Activated CD4-positive, CD25-positive, alpha-beta regulatory T cell treated with anti-CD3 and anti-CD28 coated beads, Interleukin-2, amount 50 U/mL, for 16 hours (primary cell): ENCODE data around the gene MLEC.
A peak's percentile ranks its signal among the peaks of the same experiment; 100 is the strongest.

Experiments used
- DNase-seq: peaks from one replicate; pipeline ENCODE4 v3.0.0-alpha.2; 2020; ENCODE audit warnings: low read depth, low spot score

MLEC gene

GRCh38 chr12:120692524-120693033, 5.6 kb downstream of the MLEC start:
- no peak for DNase-seq

GRCh38 chr12:120693848-120694247, 6.9 kb downstream of the MLEC start:
- no peak for DNase-seq

- no peak for DNase-seq
These were observed 9.7 kb downstream of the MLEC start for GRCh38 chr12:120696626-120697025.

- DNase-seq: no peak
These were observed 10.4 kb downstream of the MLEC start for GRCh38 chr12:120697344-120697743.

- DNase-seq: no peak
These were observed 11.7 kb downstream of the MLEC start for GRCh38 chr12:120698665-120699064.

GRCh38 chr12:120699553-120699952, 12.6 kb downstream of the MLEC start:
- DNase-seq: no peak

- DNase-seq: no peak
These were observed 13.9 kb downstream of the MLEC start for GRCh38 chr12:120700886-120701285.

GRCh38 chr12:120702637-120703036, 15.7 kb downstream of the MLEC start:
- DNase-seq: no peak

GRCh38 chr12:120703311-120703942, 16.5 kb downstream of the MLEC start:
- no peak for DNase-seq

- DNase-seq: no peak
These were observed 18.7 kb downstream of the MLEC start for GRCh38 chr12:120705618-120706017.

- DNase-seq: no peak
These were observed 19.1 kb downstream of the MLEC start for GRCh38 chr12:120706029-120706428.

GRCh38 chr12:120708651-120709050, 21.7 kb downstream of the MLEC start:
- no peak for DNase-seq

GRCh38 chr12:120710031-120710804, 23.3 kb downstream of the MLEC start, which contains the start of gene UNC119B:
Gene UNC119B, plus strand, starts transcription at chr12:120710458. Its CDS starts 17 bp downstream, at chr12:120710475.
- peak; percentile 57 for DNase-seq

GRCh38 chr12:120710805-120711296, 23.9 kb downstream of the MLEC start:
- DNase-seq: no peak

GRCh38 chr12:120711411-120711810, 24.5 kb downstream of the MLEC start:
- DNase-seq: no peak

GRCh38 chr12:120712610-120713009, 25.7 kb downstream of the MLEC start:
- no peak for DNase-seq

- DNase-seq: peak; percentile 60
These were observed 27.0 kb downstream of the MLEC start for GRCh38 chr12:120713861-120714482.

GRCh38 chr12:120718055-120718454, 31.1 kb downstream of the MLEC start:
- no peak for DNase-seq

- no peak for DNase-seq
These were observed 32.1 kb downstream of the MLEC start for GRCh38 chr12:120719072-120719471.

- no peak for DNase-seq
These were observed 32.7 kb downstream of the MLEC start for GRCh38 chr12:120719496-120720233.

- no peak for DNase-seq
These were observed 33.5 kb downstream of the MLEC start for GRCh38 chr12:120720234-120720986.
